ENCODE measurements around the gene ERAP2. TPM values are rescaled to one million over a fixed set of nuclear protein-coding genes. Genes with fewer than 3 reads are reported as not detected.

ERAP2 gene
- total RNA-seq (2014; rRNA removed; shearing (Covaris generic)) (0.38 and 1.8 TPM in 2 replicates), polyA plus RNA-seq (2016; fragmentation: Nextera tagmentation; extraction: Ambion mirVana) (0.32 and 1.1 TPM in 2 replicates)

- Histone ChIP-seq H3K79me2 (ENCODE audit: insufficient read depth) (no peaks in the 10 kb centered on the region), H2AFZ (peak within 1 kb of the TSS; percentile 94), H3K4me3 (peak within 1 kb of the TSS; percentile 89), H3K4me2 (ENCODE audit: unreplicated experiment) (peak within 1 kb of the TSS; percentile 96), H3K9ac (peak within 1 kb of the TSS; percentile 83), H3K27ac (peak within 1 kb of the TSS; percentile 54), H3K36me3 (ENCODE audit: low read depth) (no peaks in the 10 kb centered on the region), H3K4me1 (ENCODE audit: insufficient read depth) (peaks cover 23% of the 10 kb centered on the region), H4K20me1 (ENCODE audit: insufficient read depth) (no peaks in the 10 kb centered on the region), H3K9me2 (ENCODE audit: insufficient read depth) (no peaks in the 10 kb centered on the region), H3K27me3 (replicated peaks; ENCODE audit: insufficient read depth) (no peaks in the 10 kb centered on the region), H3F3A (ENCODE audit: insufficient read depth) (peaks cover 20% of the 10 kb centered on the region), H3K9me3 (ENCODE audit: low read depth) (no peaks in the 10 kb centered on the region)
- peak; percentile 72 for DNase-seq
- no peak for TF ChIP-seq EZH2 (IDR thresholded peaks at IDR 0.05; ENCODE audit: insufficient read depth, poor library complexity, severe bottlenecking)
- no peak for TF ChIP-seq EZH2phosphoT487 (IDR thresholded peaks at IDR 0.05; ENCODE audit: insufficient read depth, low read depth)
- in situ Hi-C loops (cut with MboI) = loop anchor here (10.0 kb wide), 1 partner anchor 288 kb away; no protein-coding TSS in a partner anchor
- 1 to 2% methylated on average over 6 of the region's 6 CpGs for WGBS, 2 experiments (ENCODE audit: low coverage in 1 of 2, low lambda C conversion rate in 2 of 2, missing lambda C conversion rate in 2 of 2)
Measured at GRCh38 chr5:96876292-96876850, at the start of gene ERAP2. ERAP2 (plus strand) TSS chr5:96876500; CDS start chr5:96879686, 3,186 bp downstream.

- no peaks in the 10 kb centered on the region for H4K20me1 ChIP-seq (ENCODE audit: insufficient read depth)
- no peaks in the 10 kb centered on the region for H3K9me2 ChIP-seq (ENCODE audit: insufficient read depth)
- H3K4me2 ChIP-seq (ENCODE audit: unreplicated experiment) = no peak overlapping the region
- in situ Hi-C loops (cut with MboI) = no loop called here
- 80 to 81% methylated on average over 6 of the region's 6 CpGs for WGBS, 2 experiments (ENCODE audit: low coverage in 1 of 2, low lambda C conversion rate in 2 of 2, missing lambda C conversion rate in 2 of 2)
- no peaks in the 10 kb centered on the region for H3K79me2 ChIP-seq (ENCODE audit: insufficient read depth)
- H3K27me3 ChIP-seq (replicated peaks; ENCODE audit: insufficient read depth) = peaks cover 51% of the 10 kb centered on the region
- no peak overlapping the region for H3K27ac ChIP-seq
- no peaks in the 10 kb centered on the region for H3K36me3 ChIP-seq (ENCODE audit: low read depth)
- peaks cover 4% of the 10 kb centered on the region; the same call in 1 of the 2 replicates for H3F3A ChIP-seq (ENCODE audit: insufficient read depth)
- H3K9me3 ChIP-seq (ENCODE audit: low read depth) = no peaks in the 10 kb centered on the region
- no peak overlapping the region for H3K9ac ChIP-seq
- H3K4me1 ChIP-seq (ENCODE audit: insufficient read depth) = peaks cover 3% of the 10 kb centered on the region; the same call in 1 of the 2 replicates
- no peak overlapping the region for H3K4me3 ChIP-seq
- no peak for DNase-seq
- H2AFZ ChIP-seq = no peak overlapping the region
- TF ChIP-seq EZH2 (IDR thresholded peaks at IDR 0.05; ENCODE audit: insufficient read depth, poor library complexity, severe bottlenecking) (no peak), EZH2phosphoT487 (IDR thresholded peaks at IDR 0.05; ENCODE audit: insufficient read depth, low read depth) (no peak)
Measured at GRCh38 chr5:96829297-96829696, 47.0 kb upstream of the ERAP2 start.

GRCh38 chr5:96834016-96834415, 42.3 kb upstream of the ERAP2 start:
- H3K4me1 ChIP-seq (ENCODE audit: insufficient read depth) = no peaks in the 10 kb centered on the region
- H3K4me3 ChIP-seq = no peak overlapping the region
- no peaks in the 10 kb centered on the region for H3K9me2 ChIP-seq (ENCODE audit: insufficient read depth)
- TF ChIP-seq EZH2phosphoT487 (IDR thresholded peaks at IDR 0.05; ENCODE audit: insufficient read depth, low read depth) (no peak), EZH2 (IDR thresholded peaks at IDR 0.05; ENCODE audit: insufficient read depth, poor library complexity, severe bottlenecking) (no peak)
- H2AFZ ChIP-seq = no peak overlapping the region
- WGBS, 2 experiments (ENCODE audit: low coverage in 1 of 2, low lambda C conversion rate in 2 of 2, missing lambda C conversion rate in 2 of 2) = 90 to 94% methylated on average over 3 of the region's 3 CpGs
- peaks cover 31% of the 10 kb centered on the region for H3K27me3 ChIP-seq (replicated peaks; ENCODE audit: insufficient read depth)
- no peak overlapping the region for H3K9ac ChIP-seq
- H3K4me2 ChIP-seq (ENCODE audit: unreplicated experiment) = no peak overlapping the region
- H3F3A ChIP-seq (ENCODE audit: insufficient read depth) = no peaks in the 10 kb centered on the region
- in situ Hi-C loops (cut with MboI) = no loop called here
- no peak overlapping the region for H3K27ac ChIP-seq
- no peak for DNase-seq
- no peaks in the 10 kb centered on the region for H4K20me1 ChIP-seq (ENCODE audit: insufficient read depth)
- no peaks in the 10 kb centered on the region for H3K79me2 ChIP-seq (ENCODE audit: insufficient read depth)
- H3K36me3 ChIP-seq (ENCODE audit: low read depth) = no peaks in the 10 kb centered on the region
- no peaks in the 10 kb centered on the region for H3K9me3 ChIP-seq (ENCODE audit: low read depth)

GRCh38 chr5:96835791-96836191, 40.5 kb upstream of the ERAP2 start:
- Histone ChIP-seq H3K9me3 (ENCODE audit: low read depth) (no peaks in the 10 kb centered on the region), H3K9ac (no peak overlapping the region), H3K27me3 (replicated peaks; ENCODE audit: insufficient read depth) (peaks cover 23% of the 10 kb centered on the region), H3F3A (ENCODE audit: insufficient read depth) (no peaks in the 10 kb centered on the region), H2AFZ (no peak overlapping the region), H3K36me3 (ENCODE audit: low read depth) (no peaks in the 10 kb centered on the region), H3K4me2 (ENCODE audit: unreplicated experiment) (no peak overlapping the region), H4K20me1 (ENCODE audit: insufficient read depth) (no peaks in the 10 kb centered on the region), H3K27ac (no peak overlapping the region), H3K4me1 (ENCODE audit: insufficient read depth) (no peaks in the 10 kb centered on the region), H3K4me3 (no peak overlapping the region), H3K9me2 (ENCODE audit: insufficient read depth) (no peaks in the 10 kb centered on the region), H3K79me2 (ENCODE audit: insufficient read depth) (no peaks in the 10 kb centered on the region)
- no peak for DNase-seq
- 87 to 91% methylated on average over 2 of the region's 2 CpGs for WGBS, 2 experiments (ENCODE audit: low coverage in 1 of 2, low lambda C conversion rate in 2 of 2, missing lambda C conversion rate in 2 of 2)
- TF ChIP-seq EZH2 (IDR thresholded peaks at IDR 0.05; ENCODE audit: insufficient read depth, poor library complexity, severe bottlenecking) (no peak), EZH2phosphoT487 (IDR thresholded peaks at IDR 0.05; ENCODE audit: insufficient read depth, low read depth) (no peak)
- in situ Hi-C loops (cut with MboI) = no loop called here

Data from GM23248 (cell line).